Muscle layer of colon (tissue), 2 donors: Measurements from ENCODE around the gene TMEM156.

ENCODE experiments used
- H3K27ac ChIP-seq: one replicate; pipeline ENCODE4 v1.7.0; 2013; ENCODE audit warnings: low read depth, mild to moderate bottlenecking, low read length, moderate library complexity
- H3K27me3 ChIP-seq, 2 donors: one replicate each; pipeline ENCODE4 v1.7.0; 2013; ENCODE audit warnings: low read length in 2 of 2, mild to moderate bottlenecking in 2 of 2; ENCODE audit not compliant: insufficient read depth in 2 of 2, control insufficient read depth in 1 of 2
- H3K36me3 ChIP-seq: one replicate; pipeline ENCODE4 v1.7.0; 2013; ENCODE audit warnings: mild to moderate bottlenecking, low read length; ENCODE audit not compliant: insufficient read depth
- H3K4me1 ChIP-seq: one replicate; pipeline ENCODE4 v1.7.0; 2013; ENCODE audit warnings: mild to moderate bottlenecking, low read length; ENCODE audit not compliant: insufficient read depth
- H3K4me3 ChIP-seq, 2 donors: one replicate each; pipeline ENCODE4 v1.7.0; 2013; ENCODE audit warnings: low read length in 2 of 2, low read depth in 1 of 2, mild to moderate bottlenecking in 1 of 2, moderate library complexity in 1 of 2
- H3K9ac ChIP-seq: one replicate; pipeline ENCODE4 v1.7.0; 2013; ENCODE audit warnings: low read length
- H3K9me3 ChIP-seq: one replicate; pipeline ENCODE4 v1.7.0; 2013; ENCODE audit warnings: mild to moderate bottlenecking, low read length
- donor health status: abdominal sarcoma.
- donor health status: Adenocarcinoma of cecum.

The TMEM156 gene

GRCh38 chr4:39032218-39033085 is at the start of gene TMEM156:
Gene TMEM156 (minus strand): TSS chr4:39032409. CDS start chr4:39032313, 96 bp downstream.
- no peaks in the 10 kb centered on the region for H3K9me3 ChIP-seq
- no peak within 1 kb of the TSS for H3K4me3 ChIP-seq
- no peak within 1 kb of the TSS for H3K9ac ChIP-seq
- H3K4me1 ChIP-seq = no peaks in the 10 kb centered on the region
- no peak within 1 kb of the TSS for H3K27ac ChIP-seq
- H3K27me3 ChIP-seq = no peaks in the 10 kb centered on the region
- no peaks in the 10 kb centered on the region for H3K36me3 ChIP-seq

- no peak overlapping the region for H3K9ac ChIP-seq
- H3K36me3 ChIP-seq = peaks cover 8% of the 10 kb centered on the region
- no peak overlapping the region for H3K4me3 ChIP-seq
- no peaks in the 10 kb centered on the region for H3K27me3 ChIP-seq
- no peak overlapping the region for H3K27ac ChIP-seq
- no peaks in the 10 kb centered on the region for H3K4me1 ChIP-seq
- no peaks in the 10 kb centered on the region for H3K9me3 ChIP-seq
These were observed 46.6 kb upstream of the TMEM156 start for GRCh38 chr4:39078829-39079228.

GRCh38 chr4:39068907-39069306 is 36.7 kb upstream of the TMEM156 start:
- Histone ChIP-seq H3K4me1 (peaks cover 5% of the 10 kb centered on the region), H3K27me3 (no peaks in the 10 kb centered on the region), H3K4me3 (no peak overlapping the region), H3K9ac (no peak overlapping the region), H3K9me3 (no peaks in the 10 kb centered on the region), H3K36me3 (no peaks in the 10 kb centered on the region), H3K27ac (no peak overlapping the region)

- no peak overlapping the region for H3K4me3 ChIP-seq
- H3K27ac ChIP-seq = no peak overlapping the region
- H3K4me1 ChIP-seq = peaks cover 5% of the 10 kb centered on the region
- H3K9ac ChIP-seq = no peak overlapping the region
- H3K9me3 ChIP-seq = no peaks in the 10 kb centered on the region
- H3K27me3 ChIP-seq = no peaks in the 10 kb centered on the region
- no peaks in the 10 kb centered on the region for H3K36me3 ChIP-seq
These were observed 35.2 kb upstream of the TMEM156 start for GRCh38 chr4:39067451-39067850.

GRCh38 chr4:39067031-39067430 is 34.8 kb upstream of the TMEM156 start:
- no peak overlapping the region for H3K27ac ChIP-seq
- H3K4me3 ChIP-seq = no peak overlapping the region
- H3K36me3 ChIP-seq = no peaks in the 10 kb centered on the region
- H3K9ac ChIP-seq = no peak overlapping the region
- H3K9me3 ChIP-seq = no peaks in the 10 kb centered on the region
- peaks cover 8% of the 10 kb centered on the region for H3K4me1 ChIP-seq
- H3K27me3 ChIP-seq = no peaks in the 10 kb centered on the region

GRCh38 chr4:39066371-39066770 is 34.2 kb upstream of the TMEM156 start:
- H3K27ac ChIP-seq = no peak overlapping the region
- H3K4me1 ChIP-seq = peaks cover 14% of the 10 kb centered on the region
- no peaks in the 10 kb centered on the region for H3K9me3 ChIP-seq
- H3K4me3 ChIP-seq = no peak overlapping the region
- no peak overlapping the region for H3K9ac ChIP-seq
- H3K27me3 ChIP-seq = no peaks in the 10 kb centered on the region
- H3K36me3 ChIP-seq = no peaks in the 10 kb centered on the region

- H3K4me3 ChIP-seq = no peak overlapping the region
- H3K36me3 ChIP-seq = no peaks in the 10 kb centered on the region
- H3K4me1 ChIP-seq = peaks cover 14% of the 10 kb centered on the region
- no peak overlapping the region for H3K27ac ChIP-seq
- no peaks in the 10 kb centered on the region for H3K27me3 ChIP-seq
- H3K9ac ChIP-seq = no peak overlapping the region
- H3K9me3 ChIP-seq = no peaks in the 10 kb centered on the region
These were observed 31.2 kb upstream of the TMEM156 start for GRCh38 chr4:39063430-39063829.

GRCh38 chr4:39062770-39063097 is 30.5 kb upstream of the TMEM156 start:
- no peaks in the 10 kb centered on the region for H3K27me3 ChIP-seq
- H3K36me3 ChIP-seq = no peaks in the 10 kb centered on the region
- H3K4me3 ChIP-seq = no peak overlapping the region
- no peak overlapping the region for H3K27ac ChIP-seq
- peaks cover 14% of the 10 kb centered on the region for H3K4me1 ChIP-seq
- H3K9ac ChIP-seq = no peak overlapping the region
- no peaks in the 10 kb centered on the region for H3K9me3 ChIP-seq

- Histone ChIP-seq H3K4me3 (no peak within 1 kb of the TSS), H3K27ac (no peak within 1 kb of the TSS), H3K9ac (no peak within 1 kb of the TSS), H3K4me1 (peaks cover 13% of the 10 kb centered on the region), H3K36me3 (no peaks in the 10 kb centered on the region), H3K9me3 (no peaks in the 10 kb centered on the region), H3K27me3 (no peaks in the 10 kb centered on the region)
These were observed 30.0 kb upstream of the TMEM156 start, which contains the start of gene KLHL5 for GRCh38 chr4:39062094-39062769. Gene KLHL5 (plus strand): TSS chr4:39062232. CDS start chr4:39062653, 421 bp downstream.

- Histone ChIP-seq H3K36me3 (no peaks in the 10 kb centered on the region), H3K4me3 (no peak overlapping the region), H3K9ac (no peak overlapping the region), H3K4me1 (peaks cover 10% of the 10 kb centered on the region), H3K9me3 (no peaks in the 10 kb centered on the region), H3K27me3 (no peaks in the 10 kb centered on the region), H3K27ac (no peak overlapping the region)
These were observed 29.2 kb upstream of the TMEM156 start for GRCh38 chr4:39061457-39061856.

- H3K36me3 ChIP-seq = no peaks in the 10 kb centered on the region
- H3K9me3 ChIP-seq = no peaks in the 10 kb centered on the region
- H3K9ac ChIP-seq = no peak overlapping the region
- no peak overlapping the region for H3K27ac ChIP-seq
- H3K4me3 ChIP-seq = no peak overlapping the region
- no peaks in the 10 kb centered on the region for H3K27me3 ChIP-seq
- H3K4me1 ChIP-seq = no peaks in the 10 kb centered on the region
These were observed 23.8 kb upstream of the TMEM156 start for GRCh38 chr4:39056023-39056422.
